ENCODE data around the gene DNAI4.

DNAI4 gene

DNA sequence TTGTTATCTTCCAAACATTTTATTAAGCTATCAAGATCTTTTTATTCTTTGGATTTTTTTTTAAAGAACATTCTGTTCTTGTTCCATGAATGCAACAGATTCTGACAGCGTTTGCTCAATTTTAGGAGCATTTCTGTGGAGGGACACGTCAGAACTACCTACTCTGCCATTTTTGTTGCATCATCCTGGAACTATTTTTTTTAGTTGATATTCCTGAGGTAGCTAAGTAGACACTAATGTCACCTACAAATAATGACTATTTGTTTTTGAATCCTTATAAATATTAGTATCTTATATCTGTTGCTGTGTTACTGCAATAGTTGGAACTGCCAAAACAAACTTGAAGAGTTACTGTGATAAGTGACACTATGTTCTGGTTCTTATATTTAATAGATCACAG lies 57.2 kb downstream of the DNAI4 start:
- TF ChIP-seq CTCF (IDR thresholded peaks at IDR 0.05; ENCODE audit: insufficient read depth, low read length) (no peak), POLR2AphosphoS5 (IDR thresholded peaks at IDR 0.05; ENCODE audit: low read depth) (no peak), GABPA (IDR thresholded peaks at IDR 0.05; ENCODE audit: low read depth) (no peak)
- no peak overlapping the region for H3K4me3 ChIP-seq (replicated peaks; ENCODE audit: insufficient read depth, low read length)
- no peaks in the 10 kb centered on the region for H3K27me3 ChIP-seq (ENCODE audit: insufficient read depth, poor library complexity, severe bottlenecking)
- no peak for DNase-seq (ENCODE audit: low read depth in 1 of 2, low spot score in 1 of 2)
- no peak overlapping the region for H3K27ac ChIP-seq (replicated peaks)

- H3K27me3 ChIP-seq (ENCODE audit: insufficient read depth, poor library complexity, severe bottlenecking), result peaks cover 4% of the 10 kb centered on the region
- no peak overlapping the region for H3K4me3 ChIP-seq (replicated peaks; ENCODE audit: insufficient read depth, low read length)
- TF ChIP-seq GABPA (IDR thresholded peaks at IDR 0.05; ENCODE audit: low read depth) (no peak), SPI1 (IDR thresholded peaks at IDR 0.05; ENCODE audit: borderline replicate concordance, low read depth) (no peak), REST (IDR thresholded peaks at IDR 0.05; ENCODE audit: insufficient replicate concordance, low read depth) (no peak), POLR2AphosphoS5 (IDR thresholded peaks at IDR 0.05; ENCODE audit: low read depth) (no peak), CTCF (IDR thresholded peaks at IDR 0.05; ENCODE audit: insufficient read depth, low read length) (no peak)
- no peak overlapping the region for H3K27ac ChIP-seq (replicated peaks)
- no peak for DNase-seq (ENCODE audit: low read depth in 1 of 2, low spot score in 1 of 2)
Observed at GRCh38 chr1:66860529-66860928, 64.1 kb downstream of the DNAI4 start.

GRCh38 chr1:66853379-66853778 lies 71.3 kb downstream of the DNAI4 start:
- no peak overlapping the region for H3K27ac ChIP-seq (replicated peaks)
- no peak for DNase-seq (ENCODE audit: low read depth in 1 of 2, low spot score in 1 of 2)
- H3K27me3 ChIP-seq (ENCODE audit: insufficient read depth, poor library complexity, severe bottlenecking), result no peaks in the 10 kb centered on the region
- no peak for TF ChIP-seq REST (IDR thresholded peaks at IDR 0.05; ENCODE audit: insufficient replicate concordance, low read depth)
- no peak for TF ChIP-seq POLR2AphosphoS5 (IDR thresholded peaks at IDR 0.05; ENCODE audit: low read depth)
- TF ChIP-seq GABPA (IDR thresholded peaks at IDR 0.05; ENCODE audit: low read depth), result no peak
- TF ChIP-seq CTCF (IDR thresholded peaks at IDR 0.05; ENCODE audit: insufficient read depth, low read length), result no peak
- no peak for TF ChIP-seq SPI1 (IDR thresholded peaks at IDR 0.05; ENCODE audit: borderline replicate concordance, low read depth)
- H3K4me3 ChIP-seq (replicated peaks; ENCODE audit: insufficient read depth, low read length), result no peak overlapping the region

DNA sequence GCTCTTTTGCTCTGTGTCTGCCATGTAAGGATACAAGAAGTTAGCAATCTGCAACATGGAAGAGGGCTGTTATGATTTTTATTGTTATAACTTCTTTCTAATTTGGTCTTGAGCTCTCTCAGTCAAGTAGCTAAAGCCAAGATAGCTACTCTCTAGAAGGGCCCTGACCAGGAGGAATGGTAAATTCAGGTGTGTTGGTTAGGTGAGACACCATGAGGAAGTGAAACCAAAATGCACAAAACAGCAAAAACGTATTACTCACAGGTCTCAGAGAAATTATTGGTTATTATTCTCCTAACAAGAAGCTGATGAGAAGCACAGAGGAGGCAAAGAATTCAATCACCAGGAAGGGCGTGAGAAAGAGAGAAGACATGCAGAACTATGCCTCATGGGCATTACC lies 71.8 kb downstream of the DNAI4 start:
- DNase-seq (ENCODE audit: low read depth in 1 of 2, low spot score in 1 of 2), result no peak
- TF ChIP-seq CTCF (IDR thresholded peaks at IDR 0.05; ENCODE audit: insufficient read depth, low read length) (no peak), GABPA (IDR thresholded peaks at IDR 0.05; ENCODE audit: low read depth) (no peak), POLR2AphosphoS5 (IDR thresholded peaks at IDR 0.05; ENCODE audit: low read depth) (no peak), REST (IDR thresholded peaks at IDR 0.05; ENCODE audit: insufficient replicate concordance, low read depth) (no peak), SPI1 (IDR thresholded peaks at IDR 0.05; ENCODE audit: borderline replicate concordance, low read depth) (no peak)

More for the DNA sequence above, 71.8 kb downstream of the DNAI4 start:
- Histone ChIP-seq H3K27me3 (ENCODE audit: insufficient read depth, poor library complexity, severe bottlenecking) (no peaks in the 10 kb centered on the region), H3K4me3 (replicated peaks; ENCODE audit: insufficient read depth, low read length) (no peak overlapping the region), H3K27ac (replicated peaks) (no peak overlapping the region)
